Fibroblast of skin of right quadriceps (primary cell): Measurements from ENCODE around the gene LST1.
A peak's percentile ranks its signal among the peaks of the same experiment; 100 is the strongest.

ENCODE experiments used
- DNase-seq: peaks from one replicate; pipeline ENCODE4 v3.0.0-alpha.2; 2013

Gene LST1

DNA sequence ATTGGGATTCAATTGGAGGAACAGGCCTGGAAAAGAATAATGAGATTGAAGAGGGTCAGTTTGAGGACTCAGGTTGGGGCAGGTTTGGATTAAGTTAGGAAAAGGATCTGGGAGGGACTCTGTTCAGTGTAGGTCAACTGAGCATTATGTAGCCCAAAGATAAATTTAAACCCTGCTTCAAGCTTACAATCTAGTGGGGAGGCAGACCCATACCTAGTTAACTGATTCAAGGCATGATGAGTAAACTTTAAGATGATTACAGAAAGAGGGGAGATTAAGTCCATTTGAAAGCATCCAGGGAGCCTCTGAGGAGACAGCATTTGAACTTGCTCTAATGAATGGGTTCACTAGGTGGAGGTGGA is 25.4 kb upstream of the LST1 start:
- no peak for DNase-seq

DNA sequence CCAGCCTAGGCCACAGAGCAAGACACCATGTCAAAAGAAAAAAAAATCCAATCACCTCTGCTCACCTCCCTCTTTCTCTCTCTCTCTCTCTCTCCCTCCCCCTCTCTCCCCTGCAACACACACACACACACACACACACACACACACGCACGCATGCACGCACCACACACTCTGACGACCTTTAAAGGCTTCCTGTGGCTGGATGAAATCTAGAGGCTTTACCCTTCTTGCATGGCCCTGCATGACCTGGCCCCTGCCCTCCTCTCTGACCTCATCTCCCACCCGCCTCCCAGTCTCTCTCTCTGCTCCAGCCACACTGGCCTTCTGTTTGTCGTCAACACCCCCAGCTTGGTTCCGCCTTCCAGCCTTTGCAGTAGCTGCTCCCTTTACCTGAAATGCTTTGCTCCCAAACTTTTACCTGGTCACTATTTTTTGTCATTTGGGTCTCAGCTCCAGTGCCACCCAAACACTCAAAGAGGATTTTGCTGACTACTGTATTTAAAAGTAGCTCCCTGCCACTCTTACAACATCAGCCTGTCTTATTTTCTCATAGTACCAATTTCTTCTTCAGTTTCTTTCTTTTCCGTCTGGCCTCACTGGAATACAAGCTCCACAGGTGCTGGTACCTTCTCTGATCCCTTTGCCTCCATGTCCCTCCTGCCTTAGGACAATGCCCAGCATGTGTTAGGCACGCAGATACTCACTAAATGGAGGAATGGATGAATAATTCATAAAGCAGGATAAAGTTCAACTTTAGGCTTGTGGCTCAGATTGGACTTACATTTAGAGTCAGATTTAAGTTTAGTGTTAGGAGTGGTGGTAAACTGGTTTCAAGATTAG is 18.3 kb upstream of the LST1 start:
- no peak for DNase-seq

DNA sequence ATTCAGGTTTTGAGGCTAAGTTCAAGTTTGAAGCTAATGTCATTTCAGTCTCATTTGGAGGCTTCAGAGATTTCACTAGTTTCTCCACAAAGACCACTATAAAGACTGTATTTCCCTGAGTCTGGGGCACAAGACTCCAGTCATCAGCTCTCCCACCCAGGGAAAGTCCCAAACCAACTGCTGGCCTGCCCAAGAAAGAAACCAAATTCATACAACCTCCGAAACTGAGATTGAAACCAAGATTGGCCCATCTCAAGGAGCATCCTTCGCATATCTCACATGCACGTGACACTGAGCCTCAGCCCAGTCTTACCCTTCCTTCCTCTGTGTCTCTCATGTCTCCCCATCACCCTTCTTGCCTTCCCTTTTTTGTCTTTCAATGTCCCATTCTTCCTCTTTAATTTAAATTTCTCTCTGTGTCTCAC is 17.5 kb upstream of the LST1 start:
- DNase-seq, result no peak

DNA sequence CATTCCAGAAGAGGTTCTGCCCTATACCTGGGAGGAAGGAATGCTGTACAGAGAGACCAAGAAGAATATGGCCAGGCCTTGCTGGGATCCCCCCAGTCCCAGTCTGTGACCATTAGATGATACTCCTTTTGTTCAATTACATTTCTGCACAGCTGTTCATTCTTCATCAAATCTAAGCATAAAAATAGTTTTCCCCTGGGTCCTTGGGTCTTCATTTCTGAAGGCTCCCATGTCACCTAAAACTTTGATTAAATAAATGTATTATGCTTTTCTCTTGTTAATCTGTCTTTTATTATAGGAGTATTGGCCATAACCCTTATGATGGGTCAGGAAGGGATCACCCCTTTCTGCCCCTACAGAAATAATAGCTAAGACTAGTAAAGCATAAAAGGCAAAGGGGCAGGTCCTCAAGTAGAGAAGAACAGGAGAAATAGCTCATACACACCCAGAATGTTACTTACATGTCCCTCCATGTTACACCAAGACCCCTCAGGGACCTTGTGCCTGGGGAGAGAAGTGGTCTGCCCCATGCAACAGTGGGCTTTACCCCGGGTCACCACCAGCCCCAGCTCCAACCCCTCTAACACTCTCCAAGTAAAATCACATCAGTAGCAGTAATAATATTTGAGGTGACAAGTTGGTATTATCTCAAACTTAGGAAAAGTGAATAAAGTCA is 16.1 kb upstream of the LST1 start:
- no peak for DNase-seq

DNA sequence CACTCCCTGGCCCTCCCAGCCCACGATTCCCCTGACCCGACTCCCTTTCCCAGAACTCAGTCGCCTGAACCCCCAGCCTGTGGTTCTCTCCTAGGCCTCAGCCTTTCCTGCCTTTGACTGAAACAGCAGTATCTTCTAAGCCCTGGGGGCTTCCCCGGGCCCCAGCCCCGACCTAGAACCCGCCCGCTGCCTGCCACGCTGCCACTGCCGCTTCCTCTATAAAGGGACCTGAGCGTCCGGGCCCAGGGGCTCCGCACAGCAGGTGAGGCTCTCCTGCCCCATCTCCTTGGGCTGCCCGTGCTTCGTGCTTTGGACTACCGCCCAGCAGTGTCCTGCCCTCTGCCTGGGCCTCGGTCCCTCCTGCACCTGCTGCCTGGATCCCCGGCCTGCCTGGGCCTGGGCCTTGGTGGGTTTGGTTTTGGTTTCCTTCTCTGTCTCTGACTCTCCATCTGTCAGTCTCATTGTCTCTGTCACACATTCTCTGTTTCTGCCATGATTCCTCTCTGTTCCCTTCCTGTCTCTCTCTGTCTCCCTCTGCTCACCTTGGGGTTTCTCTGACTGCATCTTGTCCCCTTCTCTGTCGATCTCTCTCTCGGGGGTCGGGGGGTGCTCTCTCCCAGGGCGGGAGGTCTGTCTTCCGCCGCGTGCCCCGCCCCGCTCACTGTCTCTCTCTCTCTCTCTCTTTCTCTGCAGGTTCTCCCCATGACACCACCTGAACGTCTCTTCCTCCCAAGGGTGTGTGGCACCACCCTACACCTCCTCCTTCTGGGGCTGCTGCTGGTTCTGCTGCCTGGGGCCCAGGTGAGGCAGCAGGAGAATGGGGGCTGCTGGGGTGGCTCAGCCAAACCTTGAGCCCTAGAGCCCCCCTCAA is 13.8 kb upstream of the LST1 start, which contains the start of gene LTA:
Gene LTA, plus strand, starts transcription at position 249 of the 871 bp plus-strand sequence. Its CDS starts 454 bp downstream, at position 703.
- no peak for DNase-seq

DNA sequence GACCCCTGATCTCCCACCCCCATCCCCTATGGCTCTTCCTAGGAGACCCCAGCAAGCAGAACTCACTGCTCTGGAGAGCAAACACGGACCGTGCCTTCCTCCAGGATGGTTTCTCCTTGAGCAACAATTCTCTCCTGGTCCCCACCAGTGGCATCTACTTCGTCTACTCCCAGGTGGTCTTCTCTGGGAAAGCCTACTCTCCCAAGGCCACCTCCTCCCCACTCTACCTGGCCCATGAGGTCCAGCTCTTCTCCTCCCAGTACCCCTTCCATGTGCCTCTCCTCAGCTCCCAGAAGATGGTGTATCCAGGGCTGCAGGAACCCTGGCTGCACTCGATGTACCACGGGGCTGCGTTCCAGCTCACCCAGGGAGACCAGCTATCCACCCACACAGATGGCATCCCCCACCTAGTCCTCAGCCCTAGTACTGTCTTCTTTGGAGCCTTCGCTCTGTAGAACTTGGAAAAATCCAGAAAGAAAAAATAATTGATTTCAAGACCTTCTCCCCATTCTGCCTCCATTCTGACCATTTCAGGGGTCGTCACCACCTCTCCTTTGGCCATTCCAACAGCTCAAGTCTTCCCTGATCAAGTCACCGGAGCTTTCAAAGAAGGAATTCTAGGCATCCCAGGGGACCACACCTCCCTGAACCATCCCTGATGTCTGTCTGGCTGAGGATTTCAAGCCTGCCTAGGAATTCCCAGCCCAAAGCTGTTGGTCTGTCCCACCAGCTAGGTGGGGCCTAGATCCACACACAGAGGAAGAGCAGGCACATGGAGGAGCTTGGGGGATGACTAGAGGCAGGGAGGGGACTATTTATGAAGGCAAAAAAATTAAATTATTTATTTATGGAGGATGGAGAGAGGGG is 12.6 kb upstream of the LST1 start:
- no peak for DNase-seq

DNA sequence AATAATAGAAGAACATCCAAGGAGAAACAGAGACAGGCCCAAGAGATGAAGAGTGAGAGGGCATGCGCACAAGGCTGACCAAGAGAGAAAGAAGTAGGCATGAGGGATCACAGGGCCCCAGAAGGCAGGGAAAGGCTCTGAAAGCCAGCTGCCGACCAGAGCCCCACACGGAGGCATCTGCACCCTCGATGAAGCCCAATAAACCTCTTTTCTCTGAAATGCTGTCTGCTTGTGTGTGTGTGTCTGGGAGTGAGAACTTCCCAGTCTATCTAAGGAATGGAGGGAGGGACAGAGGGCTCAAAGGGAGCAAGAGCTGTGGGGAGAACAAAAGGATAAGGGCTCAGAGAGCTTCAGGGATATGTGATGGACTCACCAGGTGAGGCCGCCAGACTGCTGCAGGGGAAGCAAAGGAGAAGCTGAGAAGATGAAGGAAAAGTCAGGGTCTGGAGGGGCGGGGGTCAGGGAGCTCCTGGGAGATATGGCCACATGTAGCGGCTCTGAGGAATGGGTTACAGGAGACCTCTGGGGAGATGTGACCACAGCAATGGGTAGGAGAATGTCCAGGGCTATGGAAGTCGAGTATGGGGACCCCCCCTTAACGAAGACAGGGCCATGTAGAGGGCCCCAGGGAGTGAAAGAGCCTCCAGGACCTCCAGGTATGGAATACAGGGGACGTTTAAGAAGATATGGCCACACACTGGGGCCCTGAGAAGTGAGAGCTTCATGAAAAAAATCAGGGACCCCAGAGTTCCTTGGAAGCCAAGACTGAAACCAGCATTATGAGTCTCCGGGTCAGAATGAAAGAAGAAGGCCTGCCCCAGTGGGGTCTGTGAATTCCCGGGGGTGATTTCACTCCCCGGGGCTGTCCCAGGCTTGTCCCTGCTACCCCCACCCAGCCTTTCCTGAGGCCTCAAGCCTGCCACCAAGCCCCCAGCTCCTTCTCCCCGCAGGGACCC is 11.7 kb upstream of the LST1 start:
- no peak for DNase-seq

DNA sequence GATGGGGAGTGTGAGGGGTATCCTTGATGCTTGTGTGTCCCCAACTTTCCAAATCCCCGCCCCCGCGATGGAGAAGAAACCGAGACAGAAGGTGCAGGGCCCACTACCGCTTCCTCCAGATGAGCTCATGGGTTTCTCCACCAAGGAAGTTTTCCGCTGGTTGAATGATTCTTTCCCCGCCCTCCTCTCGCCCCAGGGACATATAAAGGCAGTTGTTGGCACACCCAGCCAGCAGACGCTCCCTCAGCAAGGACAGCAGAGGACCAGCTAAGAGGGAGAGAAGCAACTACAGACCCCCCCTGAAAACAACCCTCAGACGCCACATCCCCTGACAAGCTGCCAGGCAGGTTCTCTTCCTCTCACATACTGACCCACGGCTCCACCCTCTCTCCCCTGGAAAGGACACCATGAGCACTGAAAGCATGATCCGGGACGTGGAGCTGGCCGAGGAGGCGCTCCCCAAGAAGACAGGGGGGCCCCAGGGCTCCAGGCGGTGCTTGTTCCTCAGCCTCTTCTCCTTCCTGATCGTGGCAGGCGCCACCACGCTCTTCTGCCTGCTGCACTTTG is 10.7 kb upstream of the LST1 start, which contains the start of gene TNF:
Gene TNF, plus strand, starts transcription at position 231 of the 567 bp plus-strand sequence. Its CDS starts 177 bp downstream, at position 408.
- DNase-seq, result no peak

DNA sequence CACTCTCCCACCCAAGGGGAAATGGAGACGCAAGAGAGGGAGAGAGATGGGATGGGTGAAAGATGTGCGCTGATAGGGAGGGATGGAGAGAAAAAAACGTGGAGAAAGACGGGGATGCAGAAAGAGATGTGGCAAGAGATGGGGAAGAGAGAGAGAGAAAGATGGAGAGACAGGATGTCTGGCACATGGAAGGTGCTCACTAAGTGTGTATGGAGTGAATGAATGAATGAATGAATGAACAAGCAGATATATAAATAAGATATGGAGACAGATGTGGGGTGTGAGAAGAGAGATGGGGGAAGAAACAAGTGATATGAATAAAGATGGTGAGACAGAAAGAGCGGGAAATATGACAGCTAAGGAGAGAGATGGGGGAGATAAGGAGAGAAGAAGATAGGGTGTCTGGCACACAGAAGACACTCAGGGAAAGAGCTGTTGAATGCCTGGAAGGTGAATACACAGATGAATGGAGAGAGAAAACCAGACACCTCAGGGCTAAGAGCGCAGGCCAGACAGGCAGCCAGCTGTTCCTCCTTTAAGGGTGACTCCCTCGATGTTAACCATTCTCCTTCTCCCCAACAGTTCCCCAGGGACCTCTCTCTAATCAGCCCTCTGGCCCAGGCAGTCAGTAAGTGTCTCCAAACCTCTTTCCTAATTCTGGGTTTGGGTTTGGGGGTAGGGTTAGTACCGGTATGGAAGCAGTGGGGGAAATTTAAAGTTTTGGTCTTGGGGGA is 10.0 kb upstream of the LST1 start:
- no peak for DNase-seq

DNA sequence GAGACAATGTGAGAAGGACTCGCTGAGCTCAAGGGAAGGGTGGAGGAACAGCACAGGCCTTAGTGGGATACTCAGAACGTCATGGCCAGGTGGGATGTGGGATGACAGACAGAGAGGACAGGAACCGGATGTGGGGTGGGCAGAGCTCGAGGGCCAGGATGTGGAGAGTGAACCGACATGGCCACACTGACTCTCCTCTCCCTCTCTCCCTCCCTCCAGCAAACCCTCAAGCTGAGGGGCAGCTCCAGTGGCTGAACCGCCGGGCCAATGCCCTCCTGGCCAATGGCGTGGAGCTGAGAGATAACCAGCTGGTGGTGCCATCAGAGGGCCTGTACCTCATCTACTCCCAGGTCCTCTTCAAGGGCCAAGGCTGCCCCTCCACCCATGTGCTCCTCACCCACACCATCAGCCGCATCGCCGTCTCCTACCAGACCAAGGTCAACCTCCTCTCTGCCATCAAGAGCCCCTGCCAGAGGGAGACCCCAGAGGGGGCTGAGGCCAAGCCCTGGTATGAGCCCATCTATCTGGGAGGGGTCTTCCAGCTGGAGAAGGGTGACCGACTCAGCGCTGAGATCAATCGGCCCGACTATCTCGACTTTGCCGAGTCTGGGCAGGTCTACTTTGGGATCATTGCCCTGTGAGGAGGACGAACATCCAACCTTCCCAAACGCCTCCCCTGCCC is 9.0 kb upstream of the LST1 start:
- DNase-seq, result no peak

DNA sequence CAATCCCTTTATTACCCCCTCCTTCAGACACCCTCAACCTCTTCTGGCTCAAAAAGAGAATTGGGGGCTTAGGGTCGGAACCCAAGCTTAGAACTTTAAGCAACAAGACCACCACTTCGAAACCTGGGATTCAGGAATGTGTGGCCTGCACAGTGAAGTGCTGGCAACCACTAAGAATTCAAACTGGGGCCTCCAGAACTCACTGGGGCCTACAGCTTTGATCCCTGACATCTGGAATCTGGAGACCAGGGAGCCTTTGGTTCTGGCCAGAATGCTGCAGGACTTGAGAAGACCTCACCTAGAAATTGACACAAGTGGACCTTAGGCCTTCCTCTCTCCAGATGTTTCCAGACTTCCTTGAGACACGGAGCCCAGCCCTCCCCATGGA is 8.5 kb upstream of the LST1 start:
- no peak for DNase-seq

DNA sequence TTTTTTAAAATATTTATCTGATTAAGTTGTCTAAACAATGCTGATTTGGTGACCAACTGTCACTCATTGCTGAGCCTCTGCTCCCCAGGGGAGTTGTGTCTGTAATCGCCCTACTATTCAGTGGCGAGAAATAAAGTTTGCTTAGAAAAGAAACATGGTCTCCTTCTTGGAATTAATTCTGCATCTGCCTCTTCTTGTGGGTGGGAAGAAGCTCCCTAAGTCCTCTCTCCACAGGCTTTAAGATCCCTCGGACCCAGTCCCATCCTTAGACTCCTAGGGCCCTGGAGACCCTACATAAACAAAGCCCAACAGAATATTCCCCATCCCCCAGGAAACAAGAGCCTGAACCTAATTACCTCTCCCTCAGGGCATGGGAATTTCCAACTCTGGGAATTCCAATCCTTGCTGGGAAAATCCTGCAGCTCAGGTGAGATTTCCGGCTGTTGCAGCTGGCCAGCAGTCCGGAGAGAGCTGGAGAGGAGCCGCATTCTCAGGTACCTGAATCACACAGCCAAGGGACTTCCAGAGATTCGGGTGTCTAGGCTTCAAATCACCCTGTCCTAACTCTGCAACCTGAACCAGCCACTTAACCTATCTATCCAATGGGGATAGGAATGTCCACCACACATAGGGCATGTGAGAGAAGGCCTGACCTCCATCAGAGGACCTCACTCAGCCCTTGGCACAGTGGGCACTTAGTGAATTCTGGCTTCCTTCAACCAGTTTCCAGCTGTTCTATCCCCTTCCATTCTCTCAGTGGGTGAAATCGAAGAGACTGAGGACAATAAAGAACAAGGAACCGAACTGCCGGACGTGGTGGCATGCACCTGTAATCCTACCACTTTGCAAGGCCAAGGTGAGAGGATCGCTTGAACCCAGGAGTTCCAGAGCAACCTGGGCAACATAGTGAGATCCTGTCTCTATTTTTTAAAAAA is 7.6 kb upstream of the LST1 start:
- no peak for DNase-seq

DNA sequence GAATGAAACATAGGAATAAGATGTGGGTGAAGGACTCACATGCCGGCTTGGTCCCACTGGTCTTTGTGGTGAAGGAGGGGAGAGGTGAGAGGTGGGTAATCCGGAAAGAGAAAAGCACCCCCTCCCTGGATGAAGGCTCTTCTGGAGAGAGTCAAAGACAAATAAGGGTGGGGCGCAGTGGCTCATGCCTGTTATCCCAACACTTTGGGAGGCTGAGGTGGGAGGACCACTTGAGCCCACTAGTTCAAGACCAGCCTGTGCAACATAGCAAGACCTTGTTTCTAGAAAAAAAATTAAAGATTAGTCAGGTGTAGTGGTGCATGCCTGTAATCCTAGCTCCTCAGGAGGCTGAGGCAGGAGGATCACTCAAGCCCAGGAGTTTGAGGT is 7.0 kb upstream of the LST1 start:
- DNase-seq, result no peak

DNA sequence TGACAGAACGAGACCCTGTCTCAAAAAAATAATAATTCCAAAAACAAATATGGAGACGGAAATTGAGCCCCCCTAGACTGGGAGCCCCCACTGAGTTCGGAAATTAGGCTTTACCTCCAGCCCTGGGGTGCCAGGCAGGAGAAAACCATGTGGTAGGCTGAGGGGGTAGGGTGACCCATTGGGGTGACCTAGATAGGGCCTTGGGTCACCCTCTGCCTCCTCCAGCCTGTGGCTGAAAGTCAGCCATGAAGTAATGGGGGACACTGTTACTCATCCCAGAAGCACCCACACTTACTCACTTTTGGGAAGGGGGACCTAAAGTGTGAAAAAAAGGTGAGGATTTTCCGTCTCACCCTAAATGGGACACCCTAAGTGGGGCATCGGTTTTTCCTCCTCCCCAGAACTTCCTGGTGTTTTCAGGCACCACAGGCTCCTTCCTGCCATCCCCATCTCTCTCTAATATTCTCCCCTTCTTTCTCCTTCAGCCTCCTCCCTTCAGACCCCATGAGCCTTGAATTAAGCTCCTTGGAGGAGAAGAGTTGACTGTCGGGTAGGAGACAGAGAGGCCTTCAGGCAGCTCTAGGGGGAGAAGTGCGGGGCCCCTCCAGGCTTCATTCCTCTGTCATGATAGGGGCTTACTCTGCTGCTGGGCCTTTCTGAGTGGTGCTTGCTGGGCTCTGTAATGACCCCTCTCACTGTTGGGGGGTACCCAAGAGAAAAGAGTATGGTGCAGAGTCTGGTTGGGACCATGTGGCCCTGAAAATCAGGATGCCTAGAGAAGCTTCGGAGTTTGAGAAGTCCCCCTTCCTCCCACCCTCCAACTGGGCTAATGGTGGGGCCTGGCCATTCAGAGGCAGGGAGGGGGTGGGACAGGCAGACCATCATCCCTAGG is 6.3 kb upstream of the LST1 start:
- no peak for DNase-seq

DNA sequence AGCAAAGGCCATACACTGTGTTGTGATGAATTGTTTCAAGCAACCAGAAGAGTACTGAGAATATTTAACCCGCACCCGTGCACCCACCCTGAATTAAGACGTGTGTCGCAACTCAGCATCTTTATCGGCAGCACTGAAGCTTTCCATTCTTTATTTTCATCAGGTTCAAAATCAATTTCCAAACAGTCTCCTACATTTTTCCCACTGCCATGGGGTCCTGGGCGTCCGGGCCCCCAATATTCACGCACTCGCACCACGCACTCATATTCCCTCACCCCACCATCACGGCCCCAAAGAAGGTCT is 5.7 kb upstream of the LST1 start:
- DNase-seq, result no peak

DNA sequence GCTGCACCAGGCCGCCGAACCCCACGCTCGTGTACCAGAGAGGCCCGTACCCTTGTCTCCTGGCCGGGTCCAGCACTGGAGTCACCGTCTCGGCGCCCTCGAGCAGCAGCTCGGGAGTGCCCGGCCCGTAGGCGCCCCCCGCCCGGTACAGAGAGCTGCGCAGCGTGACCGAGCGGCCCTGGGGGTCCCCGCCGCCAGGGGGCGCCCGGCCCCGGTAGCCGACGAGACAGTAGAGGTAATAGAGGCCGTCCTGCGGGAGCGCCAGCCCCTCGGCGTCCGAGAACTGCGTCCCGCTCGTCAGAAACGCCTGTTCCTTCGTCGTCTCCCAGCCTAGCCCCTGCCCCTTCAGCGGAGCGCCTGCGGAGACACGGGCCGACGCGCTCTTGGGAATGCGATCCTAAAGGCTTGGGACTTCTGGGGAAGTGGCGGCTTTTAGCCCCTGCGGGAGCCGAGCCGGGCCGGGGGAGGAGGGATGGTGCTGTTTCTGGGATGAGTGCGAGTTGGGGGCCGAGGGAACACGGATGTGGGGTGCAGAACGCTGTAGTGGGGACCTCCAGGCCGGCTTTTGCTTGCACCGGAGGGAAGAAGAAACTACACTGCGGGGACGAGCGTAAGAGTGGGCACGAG is 5.2 kb upstream of the LST1 start:
- peak; percentile 81 for DNase-seq
